K562 (cell line): ENCODE data around the gene UCN. TPM values are rescaled to one million over a fixed set of nuclear protein-coding genes. Genes with fewer than 3 reads are reported as not detected.

ENCODE experiments used
- EHMT2 ChIP-seq: fragments of 450-650 bp; IDR thresholded peaks from 2 replicates; pipeline ENCODE4 v1.6.1; 2018; ENCODE audit warnings: antibody characterized with exemption
- FOSL1 ChIP-seq: fragments of 200-800 bp; sonication (Bioruptor generic); conservative IDR thresholded peaks from 2 replicates; pipeline ENCODE4 v1.6.1; 2016; ENCODE audit warnings: missing genetic modification characterization, missing compliant biosample characterization
- HMGN3 ChIP-seq: IDR thresholded peaks from 2 replicates; pipeline ENCODE4 v1.6.1; 2011; ENCODE audit warnings: borderline replicate concordance, low read depth, mild to moderate bottlenecking, mixed read lengths, low read length; ENCODE audit not compliant: insufficient read length; ENCODE audit errors: extremely low read depth
- JUND ChIP-seq, 2 experiments: IDR thresholded peaks; 2 replicates in 1 of 2; 3 replicates in 1 of 2; pipeline ENCODE4 v1.6.1; 2011; ENCODE audit warnings: borderline replicate concordance in 2 of 2, low read depth in 2 of 2, low read length in 2 of 2, improper control_type of control experiment in 1 of 2, missing biosample characterization in 1 of 2, missing genetic modification characterization in 1 of 2, missing genetic modification reagents in 1 of 2
- MAFG ChIP-seq: fragments of 450-650 bp; conservative IDR thresholded peaks from 2 replicates; pipeline ENCODE4 v1.6.1; 2016; ENCODE audit warnings: missing genetic modification characterization, missing compliant biosample characterization
- MLX ChIP-seq, 2 experiments: fragments of 450-650 bp in 1 of 2; sonication (generic) in 1 of 2; formaldehyde crosslinking; conservative IDR thresholded peaks; 2 replicates each; pipeline versions ENCODE4 v1.4.0 to v1.8.1; 2020 to 2022; ENCODE audit warnings: mild to moderate bottlenecking in 1 of 2, missing genetic modification reagents in 1 of 2
- MTA3 ChIP-seq: fragments of 450-650 bp; formaldehyde crosslinking; IDR thresholded peaks from 2 replicates; pipeline ENCODE4 v1.6.1; 2017; ENCODE audit warnings: mild to moderate bottlenecking, borderline replicate concordance
- NFE2L1 ChIP-seq: fragments of 450-650 bp; IDR thresholded peaks from 2 replicates; pipeline ENCODE4 v1.6.1; 2016; ENCODE audit warnings: missing genetic modification characterization, low read depth, mild to moderate bottlenecking, missing compliant biosample characterization, moderate library complexity, borderline replicate concordance
- POLR2B ChIP-seq: fragments of 450-650 bp; IDR thresholded peaks from 2 replicates; pipeline ENCODE4 v1.6.1; 2018; ENCODE audit warnings: low read depth; ENCODE audit not compliant: partially characterized antibody
- PTRF ChIP-seq: fragments of 450-650 bp; IDR thresholded peaks from 2 replicates; pipeline ENCODE4 v1.6.1; 2016; ENCODE audit warnings: mild to moderate bottlenecking, missing genetic modification characterization, missing compliant biosample characterization
- SMC3 ChIP-seq: conservative IDR thresholded peaks from 2 replicates; pipeline ENCODE4 v1.6.1; 2011; ENCODE audit warnings: low read depth, low read length, improper control_type of control experiment; ENCODE audit not compliant: insufficient read depth
- ZBTB2 ChIP-seq: fragments of 450-650 bp; IDR thresholded peaks from 2 replicates; pipeline ENCODE4 v1.6.1; 2016; ENCODE audit warnings: antibody characterized with exemption
- ZEB2 ChIP-seq: fragments of 450-650 bp; IDR thresholded peaks from 2 replicates; pipeline ENCODE4 v1.6.1; 2016
- ZNF740 ChIP-seq, 3 experiments: fragments of 200-800 bp in 1 of 3; sonication (Bioruptor generic) in 1 of 3; sonication (generic) in 1 of 3; formaldehyde crosslinking in 1 of 3; IDR thresholded peaks; 2 replicates each; pipeline versions ENCODE4 v1.6.1 to v1.8.0; 2016 to 2022; ENCODE audit warnings: mild to moderate bottlenecking in 2 of 3, missing compliant biosample characterization in 2 of 3, missing genetic modification characterization in 2 of 3, missing genetic modification reagents in 1 of 3
- ZNF778 ChIP-seq: fragments of 450-650 bp; formaldehyde crosslinking; IDR thresholded peaks from 2 replicates; pipeline ENCODE4 v1.4.0; 2020; ENCODE audit warnings: mild to moderate bottlenecking, moderate library complexity
- polyA plus RNA-seq, 8 experiments: library from polyadenylated mRNA; depleted of rRNA in 4 of 8; stranded (reverse) in 5 of 8; unstranded in 3 of 8; fragments of >200 nt; fragmentation: Nextera tagmentation in 2 of 8; fragmentation: Illumina TruSeq in 1 of 8; extraction: Ambion mirVana in 2 of 8; extraction: Trizol in 1 of 8; gene quantifications; 2 replicates each; pipeline versions ENCODE4 v1.2.1 to v1.2.3, GENCODE V29; 2011 to 2014; ENCODE audit warnings: inconsistent platforms in 1 of 8, missing spikeins in 1 of 8
- total RNA-seq, 7 experiments: library from RNA; depleted of rRNA in 6 of 7; stranded (reverse); fragments of >200 nt in 6 of 7; fragmentation: Illumina TruSeq in 2 of 7; extraction: Trizol in 2 of 7; gene quantifications; 2 replicates each; pipeline versions ENCODE4 v1.2.1 to v1.2.3, GENCODE V29; 2011 to 2021; ENCODE audit warnings: low replicate concordance in 1 of 7
- TF ChIP-seq, protein P1 (sequence below): sonication (generic); formaldehyde crosslinking; IDR thresholded peaks from 2 replicates; pipeline ENCODE4 v1.9.0; 2022; ENCODE audit warnings: mild to moderate bottlenecking, missing genetic modification reagents
- TF ChIP-seq, protein P2 (sequence below), 2 experiments: IDR thresholded peaks in 1 of 2; conservative IDR thresholded peaks in 1 of 2; 2 replicates each; pipeline ENCODE4 v1.6.1; 2016; ENCODE audit warnings: low read depth in 2 of 2, mild to moderate bottlenecking in 1 of 2, missing compliant biosample characterization in 1 of 2, missing genetic modification characterization in 1 of 2, moderate library complexity in 1 of 2

Gene UCN
- total and polyA plus RNA-seq, 9 of the 15 experiments (the other 6 are each of a cell fraction or from before 2014, with no cell fraction given): 0.10 to 2.7 (median 0.43) TPM

DNA sequence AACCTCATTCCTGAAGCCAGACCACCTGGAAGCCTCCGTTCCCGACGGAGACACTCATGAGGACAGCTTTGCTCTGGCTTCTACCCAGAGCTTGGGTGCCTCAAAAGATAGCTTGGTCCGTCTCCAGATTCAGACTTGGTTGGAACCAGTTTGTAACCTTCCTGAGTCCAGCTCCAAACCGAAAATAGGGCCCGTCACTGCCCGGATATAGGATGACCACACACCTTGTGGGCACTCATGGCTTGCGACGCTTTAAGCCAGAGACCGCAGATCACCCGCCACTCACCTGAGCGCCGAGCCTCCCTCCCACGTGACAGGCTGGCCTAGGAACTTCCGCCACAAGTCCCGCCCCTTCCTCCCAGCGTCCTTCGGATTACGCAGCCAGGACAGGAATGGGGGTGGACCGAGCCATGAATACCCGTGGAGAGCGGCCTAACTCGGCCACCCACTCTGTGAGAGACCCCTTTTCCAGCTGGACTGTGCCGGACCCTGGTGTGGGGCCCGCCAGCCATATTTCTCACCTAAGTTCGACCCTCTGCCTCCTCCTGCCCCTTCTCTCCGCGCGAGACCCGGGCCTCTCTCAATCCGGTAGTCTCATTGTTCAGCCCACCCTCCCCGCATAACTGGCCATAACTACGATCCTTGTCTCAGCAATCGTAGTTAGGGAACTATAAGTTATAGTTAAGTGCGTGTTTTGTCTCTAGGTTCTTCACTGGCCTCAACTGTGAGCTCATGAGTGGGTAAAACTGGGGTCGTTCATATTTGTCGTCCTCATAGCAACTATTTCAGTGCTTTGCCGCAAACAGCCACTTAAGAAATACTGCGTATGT lies 14.7 kb upstream of the UCN start, which contains the start of gene MPV17 (continued):
- TF ChIP-seq ZBTB2 (no peak), ZNF778 (CRISPR knock-in tag) (no peak), JUND (IDR thresholded peaks at IDR 0.05; ENCODE audit: borderline replicate concordance, low read depth, low read length) (peak; percentile 57; the same call in 1 of the 2 replicates), JUND (tag; IDR thresholded peaks at IDR 0.05; ENCODE audit: borderline replicate concordance, low read depth, low read length) (no peak; the same call in 2 of the 3 replicates), POLR2B (peak; percentile 93), PTRF (tag) (no peak), ZNF740 (CRISPR knock-in tag; IDR thresholded peaks at IDR 0.05) (peak; percentile 83; the same call in 1 of the 2 replicates), ZNF740 (tag; IDR thresholded peaks at IDR 0.05) (0 out of 4 replicates have a peak, but pooled peaks of 1 of the 2 experiments have one; percentile 47), FOSL1 (no peak), NFE2L1 (tag) (no peak), MAFG (tag) (no peak), ZEB2 (0 out of 2 replicates have a peak, but pooled peaks have one; percentile 57), SMC3 (no peak), MTA3 (0 out of 2 replicates have a peak, but pooled peaks have one; percentile 57), EHMT2 (no peak), HMGN3 (no peak), MLX (CRISPR knock-in tag; conservative IDR thresholded peaks at IDR 0.05) (0 out of 4 replicates have a peak, but pooled peaks of 1 of the 2 experiments have one; percentile 29)
- TF ChIP-seq, protein P1, sequence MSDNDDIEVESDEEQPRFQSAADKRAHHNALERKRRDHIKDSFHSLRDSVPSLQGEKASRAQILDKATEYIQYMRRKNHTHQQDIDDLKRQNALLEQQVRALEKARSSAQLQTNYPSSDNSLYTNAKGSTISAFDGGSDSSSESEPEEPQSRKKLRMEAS (CRISPR knock-in tag): peak; percentile 78
- TF ChIP-seq, protein P2, sequence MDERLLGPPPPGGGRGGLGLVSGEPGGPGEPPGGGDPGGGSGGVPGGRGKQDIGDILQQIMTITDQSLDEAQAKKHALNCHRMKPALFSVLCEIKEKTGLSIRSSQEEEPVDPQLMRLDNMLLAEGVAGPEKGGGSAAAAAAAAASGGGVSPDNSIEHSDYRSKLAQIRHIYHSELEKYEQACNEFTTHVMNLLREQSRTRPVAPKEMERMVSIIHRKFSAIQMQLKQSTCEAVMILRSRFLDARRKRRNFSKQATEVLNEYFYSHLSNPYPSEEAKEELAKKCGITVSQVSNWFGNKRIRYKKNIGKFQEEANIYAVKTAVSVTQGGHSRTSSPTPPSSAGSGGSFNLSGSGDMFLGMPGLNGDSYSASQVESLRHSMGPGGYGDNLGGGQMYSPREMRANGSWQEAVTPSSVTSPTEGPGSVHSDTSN (CRISPR knock-in tag; IDR thresholded peaks at IDR 0.05; ENCODE audit: low read depth): peak; percentile 55
- TF ChIP-seq, protein P2 (tag; conservative IDR thresholded peaks at IDR 0.05; ENCODE audit: low read depth): peak; percentile 71
